Stimulated activated effector memory CD8-positive, alpha-beta T cell treated with anti-CD3 and anti-CD28 coated beads, Interleukin-12 subunit alpha, Interleukin-12 subunit beta, amount 100 ng/mL, for 72 hours (primary cell): ENCODE results near the gene GRK5.
A peak's percentile ranks its signal among the peaks of the same experiment; 100 is the strongest.

Experiments
- ATAC-seq: fragments of 150-1000 bp; cut with Tn5 transposase; 2 replicates; pipeline ENCODE4 v1.10.0; 2021
- DNase-seq, 2 donors: peaks; one replicate each; pipeline ENCODE4 v3.0.0; 2021 to 2022; ENCODE audit warnings: low spot score in 2 of 2
- H3K27ac Mint-ChIP-seq: one replicate; pipeline ENCODE4 v1.8.0; 2022; ENCODE audit warnings: mild to moderate bottlenecking, mixed read lengths
- H3K36me3 Mint-ChIP-seq: one replicate; pipeline ENCODE4 v1.8.0; 2022; ENCODE audit warnings: mild to moderate bottlenecking, mixed read lengths
- H3K4me1 Mint-ChIP-seq: one replicate; pipeline ENCODE4 v1.8.0; 2022; ENCODE audit warnings: mixed read lengths
- H3K4me3 Mint-ChIP-seq: one replicate; pipeline ENCODE4 v1.8.0; 2022; ENCODE audit warnings: mild to moderate bottlenecking, mixed read lengths
- H3K9me3 Mint-ChIP-seq: one replicate; pipeline ENCODE4 v1.8.0; 2022; ENCODE audit warnings: mixed read lengths

The GRK5 gene

DNA sequence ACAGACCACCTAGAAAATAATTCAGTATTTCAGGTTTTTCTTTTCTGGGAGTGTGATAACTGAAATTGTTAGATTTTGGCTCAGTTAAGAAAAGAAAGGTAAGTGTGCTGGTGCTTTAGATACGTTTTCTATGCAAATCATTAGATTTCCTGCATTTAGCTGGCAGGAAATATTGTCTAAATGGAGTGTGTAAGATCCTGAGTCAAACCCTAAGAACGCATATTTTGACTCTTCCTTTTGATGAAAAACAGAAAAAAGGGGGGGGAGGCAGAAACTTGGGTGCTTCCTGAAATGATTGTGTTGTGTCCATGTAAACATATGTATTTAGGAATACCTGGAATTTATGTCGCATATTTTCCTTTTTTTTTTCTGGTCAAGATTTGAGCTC lies 1.2 kb downstream of the GRK5 start:
- Mint-ChIP-seq H3K4me1 (peaks cover 48% of the 10 kb centered on the region), H3K9me3 (no peaks in the 10 kb centered on the region)

DNA sequence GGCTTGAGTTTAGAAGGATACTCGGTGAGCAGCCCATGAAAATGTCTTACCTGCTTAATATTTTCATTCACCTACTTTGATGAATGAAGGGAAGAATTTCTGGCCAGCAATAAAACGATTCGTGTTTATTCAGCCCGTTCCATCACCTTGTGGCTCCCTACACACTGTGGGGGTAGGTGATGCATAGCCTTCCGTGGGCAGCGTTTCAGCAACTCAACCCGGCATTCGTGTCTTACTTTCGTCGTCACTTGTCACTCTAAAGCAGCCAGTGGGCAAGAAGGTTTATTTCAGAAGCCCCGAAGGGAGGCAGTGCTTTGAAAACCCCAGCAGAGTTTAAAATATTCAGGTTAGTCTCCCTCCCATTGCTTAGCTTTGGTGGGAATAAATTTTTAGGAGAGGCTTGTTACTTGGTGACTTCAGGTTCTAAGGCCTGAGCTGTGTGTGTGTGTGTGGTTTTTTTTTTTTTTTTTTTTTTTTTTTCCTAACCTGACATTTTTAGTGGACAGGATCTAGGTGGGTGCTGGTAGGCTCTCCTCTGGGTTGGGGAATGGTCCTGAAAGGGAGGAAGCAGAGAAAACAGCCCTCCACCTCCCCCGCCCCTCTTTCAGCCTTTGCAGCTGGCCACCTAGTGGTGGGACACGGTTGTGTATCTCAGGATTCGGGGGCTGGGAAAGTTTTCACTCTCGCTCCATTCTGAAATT lies 1.8 kb downstream of the GRK5 start:
- DNase-seq: peak; percentile 28 to 76
- H3K36me3 Mint-ChIP-seq: peaks cover 14% of the 10 kb centered on the region
- peak overlapping the region; percentile 75 for H3K27ac Mint-ChIP-seq
- peak; percentile 63 for ATAC-seq
- peaks cover 48% of the 10 kb centered on the region for H3K4me1 Mint-ChIP-seq
- H3K9me3 Mint-ChIP-seq: no peaks in the 10 kb centered on the region
- peak overlapping the region; percentile 85 for H3K4me3 Mint-ChIP-seq

More for the DNA sequence above, 1.2 kb downstream of the GRK5 start:
- Mint-ChIP-seq H3K36me3 (peaks cover 14% of the 10 kb centered on the region), H3K27ac (peak overlapping the region; percentile 75), H3K4me3 (peak overlapping the region; percentile 85)
- no peak for DNase-seq
- ATAC-seq: no peak

DNA sequence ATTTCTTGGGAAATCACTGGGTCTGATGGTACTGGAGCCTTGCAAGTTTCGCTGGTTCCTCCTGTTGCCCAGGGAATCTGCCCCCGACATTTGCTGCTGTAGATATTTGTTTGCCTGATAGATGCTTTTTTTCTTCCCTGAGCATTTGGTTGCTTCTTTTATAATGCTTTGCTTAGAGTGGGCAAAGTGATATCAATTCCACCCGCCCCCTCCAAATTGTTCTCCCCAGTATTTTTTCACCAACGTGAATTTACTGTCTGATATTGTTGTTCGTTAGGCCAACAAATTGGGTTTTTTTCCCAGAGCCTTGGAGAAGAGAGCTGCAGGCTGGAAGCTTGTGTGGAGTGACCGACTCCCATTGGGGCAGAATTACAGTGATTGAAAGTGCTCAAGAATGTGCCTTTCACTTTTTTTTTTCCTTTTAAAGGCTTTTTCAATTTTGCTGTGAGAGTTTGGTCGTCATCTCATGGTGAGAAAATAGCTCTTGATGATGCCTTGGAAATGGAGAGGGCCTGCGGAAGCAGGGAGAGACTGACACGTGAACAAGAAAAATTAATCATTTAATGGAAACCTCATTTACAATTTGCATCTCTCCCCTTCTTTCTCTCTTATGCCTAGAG lies 2.5 kb downstream of the GRK5 start:
- H3K4me3 Mint-ChIP-seq: peak overlapping the region; percentile 85
- no peaks in the 10 kb centered on the region for H3K9me3 Mint-ChIP-seq
- H3K27ac Mint-ChIP-seq: no peak overlapping the region
- peaks cover 14% of the 10 kb centered on the region for H3K36me3 Mint-ChIP-seq
- H3K4me1 Mint-ChIP-seq: peaks cover 48% of the 10 kb centered on the region
- ATAC-seq: no peak
- no peak for DNase-seq

DNA sequence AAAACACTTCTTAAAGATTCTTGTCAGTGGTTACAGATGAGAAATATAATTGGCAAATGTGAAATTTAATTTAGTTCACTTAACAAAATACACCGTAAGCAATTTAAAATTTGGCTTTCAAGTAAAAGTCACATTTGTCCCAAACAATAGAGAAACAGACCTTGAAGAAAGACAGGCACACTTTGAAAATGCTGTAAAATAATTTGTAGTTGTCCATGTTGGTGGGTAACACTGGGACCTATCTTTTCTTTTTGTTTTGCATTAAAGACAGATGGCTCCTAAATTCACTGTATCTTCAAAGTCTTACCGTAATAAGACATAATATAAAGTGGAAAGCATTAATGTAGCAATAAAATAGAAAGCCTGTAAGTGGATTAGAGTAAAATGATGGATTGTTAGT lies 3.3 kb downstream of the GRK5 start:
- Mint-ChIP-seq H3K9me3 (no peaks in the 10 kb centered on the region), H3K4me1 (peaks cover 48% of the 10 kb centered on the region), H3K4me3 (peak overlapping the region; percentile 56), H3K36me3 (peaks cover 14% of the 10 kb centered on the region), H3K27ac (peak overlapping the region; percentile 83)
- ATAC-seq (no peak), DNase-seq (no peak)

DNA sequence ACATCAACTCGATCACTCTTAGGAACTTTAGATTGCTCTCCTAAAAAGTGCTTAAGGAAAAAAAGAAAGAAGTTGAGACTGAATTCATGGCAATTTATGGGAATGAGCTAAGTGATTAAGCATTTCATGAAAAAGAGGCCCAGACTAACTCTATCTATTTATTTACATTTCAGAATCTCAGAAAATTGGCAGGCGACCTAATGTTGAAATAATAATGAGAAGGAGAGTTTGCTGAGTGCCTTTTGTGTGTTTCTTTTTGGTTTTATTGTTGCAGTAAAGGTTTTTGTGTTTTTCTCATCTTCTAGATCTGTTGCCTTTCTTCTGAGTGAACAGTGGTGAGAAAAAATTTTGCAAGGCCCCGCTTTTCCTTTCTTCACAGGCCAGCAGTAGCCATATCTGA lies 3.8 kb downstream of the GRK5 start:
- H3K27ac Mint-ChIP-seq: peak overlapping the region; percentile 83
- H3K36me3 Mint-ChIP-seq: peaks cover 12% of the 10 kb centered on the region
- no peaks in the 10 kb centered on the region for H3K9me3 Mint-ChIP-seq
- no peak for ATAC-seq
- no peak for DNase-seq
- peak overlapping the region; percentile 56 for H3K4me3 Mint-ChIP-seq
- H3K4me1 Mint-ChIP-seq: peaks cover 44% of the 10 kb centered on the region

DNA sequence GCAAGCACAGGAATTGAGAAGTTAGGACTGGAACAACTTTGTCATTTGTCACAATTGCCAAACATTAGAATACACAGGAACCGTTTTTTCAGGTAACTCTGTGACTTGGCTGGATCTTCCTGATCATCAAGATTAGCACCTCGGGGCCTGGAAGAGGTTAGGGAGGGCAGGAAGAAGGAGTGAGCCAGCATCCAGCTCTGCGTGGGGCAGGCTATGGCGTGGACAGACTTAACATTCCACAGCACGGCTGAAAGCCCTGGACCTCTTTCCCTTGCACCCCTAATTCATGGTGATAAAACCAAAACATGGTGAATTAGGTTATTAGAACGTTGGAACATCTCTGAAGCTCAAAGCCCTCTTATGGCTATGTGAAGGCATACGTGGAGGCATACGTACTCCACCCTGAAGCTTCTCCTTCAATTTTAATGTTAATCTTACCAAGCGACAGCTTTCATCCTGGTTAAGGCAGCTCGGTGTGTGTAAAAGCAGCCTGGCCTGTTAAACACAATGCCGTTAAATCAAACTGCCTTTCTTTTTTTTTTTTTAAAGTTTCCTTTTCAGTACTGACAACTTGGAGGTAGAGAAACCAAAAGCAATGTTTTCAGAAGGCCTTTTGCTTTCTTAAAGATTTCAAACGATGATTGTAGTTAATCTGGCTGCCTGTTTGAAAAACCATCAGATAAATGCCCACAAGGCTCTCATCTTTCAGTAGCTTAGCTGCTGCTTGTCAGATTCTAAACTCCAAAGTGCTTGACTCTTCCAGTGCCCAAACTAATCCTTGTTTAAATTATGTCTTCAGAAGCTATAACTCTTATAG lies 4.5 kb downstream of the GRK5 start:
- no peak for DNase-seq
- H3K36me3 Mint-ChIP-seq: peaks cover 7% of the 10 kb centered on the region
- peaks cover 40% of the 10 kb centered on the region for H3K4me1 Mint-ChIP-seq
- ATAC-seq: no peak
- H3K4me3 Mint-ChIP-seq: peak overlapping the region; percentile 56
- no peaks in the 10 kb centered on the region for H3K9me3 Mint-ChIP-seq
- peak overlapping the region; percentile 83 for H3K27ac Mint-ChIP-seq

DNA sequence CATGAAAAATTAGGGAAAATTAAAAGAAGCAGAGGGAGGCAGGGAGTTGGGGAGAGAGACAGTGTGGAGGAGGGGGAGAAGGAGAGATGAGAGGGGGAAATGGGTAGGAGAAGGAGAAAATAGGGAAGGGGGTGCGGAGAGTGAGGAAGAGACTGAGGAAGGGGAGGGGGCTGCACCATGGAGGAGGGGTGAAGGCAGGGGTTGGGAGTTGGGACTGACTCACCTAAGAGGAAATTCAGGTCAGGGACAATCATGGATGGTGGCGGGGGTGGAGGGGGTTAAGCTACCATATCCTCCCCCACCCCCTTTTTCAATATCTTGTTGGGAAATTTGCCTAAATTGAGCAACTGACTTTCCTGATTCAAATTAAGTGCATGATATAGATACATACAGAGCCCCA lies 8.0 kb downstream of the GRK5 start:
- DNase-seq (no peak), ATAC-seq (no peak)
- peak overlapping the region; percentile 29 for H3K27ac Mint-ChIP-seq
- no peaks in the 10 kb centered on the region for H3K9me3 Mint-ChIP-seq
- H3K4me3 Mint-ChIP-seq: no peak overlapping the region
- H3K36me3 Mint-ChIP-seq: peaks cover 7% of the 10 kb centered on the region
- H3K4me1 Mint-ChIP-seq: peaks cover 27% of the 10 kb centered on the region

DNA sequence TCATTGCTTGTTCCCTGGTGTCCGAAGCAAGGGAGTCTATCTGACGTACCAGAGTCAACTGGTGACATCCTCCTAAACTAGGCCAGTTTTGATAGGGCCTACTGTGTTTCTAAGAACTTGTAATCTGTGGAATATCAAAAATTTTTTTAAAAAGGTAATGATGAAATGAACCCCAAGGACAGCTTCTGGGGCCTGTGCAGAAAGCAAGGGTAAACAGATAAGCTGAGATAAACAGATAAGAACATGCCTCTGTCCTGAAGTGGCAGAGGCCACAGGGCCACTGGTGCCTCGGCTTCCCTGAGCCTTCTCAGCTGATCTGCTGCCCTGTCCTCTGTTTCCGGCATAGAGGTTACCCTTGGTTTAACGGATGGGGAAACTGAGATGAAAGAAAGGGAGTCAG lies 8.8 kb downstream of the GRK5 start:
- Mint-ChIP-seq H3K27ac (no peak overlapping the region), H3K4me1 (peaks cover 30% of the 10 kb centered on the region), H3K4me3 (no peak overlapping the region), H3K9me3 (no peaks in the 10 kb centered on the region), H3K36me3 (peaks cover 7% of the 10 kb centered on the region)
- no peak for DNase-seq
- no peak for ATAC-seq

DNA sequence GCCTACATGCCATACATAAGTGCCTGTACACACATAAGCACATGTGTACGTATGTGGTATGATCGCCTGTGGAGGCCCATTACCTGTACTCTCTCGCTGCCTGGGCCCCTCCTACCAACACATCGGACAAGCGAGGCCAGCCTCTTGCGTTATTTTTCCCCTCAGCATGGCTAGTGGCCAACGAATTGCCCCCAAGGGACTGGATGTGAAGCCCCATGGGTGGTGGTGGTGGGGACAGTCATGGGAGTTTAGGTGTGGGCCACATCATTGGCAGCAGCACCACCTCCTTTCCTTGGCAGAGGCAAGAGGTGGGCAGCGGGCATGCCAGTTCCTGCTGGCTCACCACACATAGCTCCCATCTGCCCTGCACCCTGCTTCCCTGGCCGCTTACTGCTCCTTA lies 10.0 kb downstream of the GRK5 start:
- Mint-ChIP-seq H3K4me1 (peaks cover 31% of the 10 kb centered on the region), H3K4me3 (no peak overlapping the region), H3K36me3 (peaks cover 7% of the 10 kb centered on the region), H3K27ac (no peak overlapping the region), H3K9me3 (no peaks in the 10 kb centered on the region)
- ATAC-seq: no peak
- no peak for DNase-seq

DNA sequence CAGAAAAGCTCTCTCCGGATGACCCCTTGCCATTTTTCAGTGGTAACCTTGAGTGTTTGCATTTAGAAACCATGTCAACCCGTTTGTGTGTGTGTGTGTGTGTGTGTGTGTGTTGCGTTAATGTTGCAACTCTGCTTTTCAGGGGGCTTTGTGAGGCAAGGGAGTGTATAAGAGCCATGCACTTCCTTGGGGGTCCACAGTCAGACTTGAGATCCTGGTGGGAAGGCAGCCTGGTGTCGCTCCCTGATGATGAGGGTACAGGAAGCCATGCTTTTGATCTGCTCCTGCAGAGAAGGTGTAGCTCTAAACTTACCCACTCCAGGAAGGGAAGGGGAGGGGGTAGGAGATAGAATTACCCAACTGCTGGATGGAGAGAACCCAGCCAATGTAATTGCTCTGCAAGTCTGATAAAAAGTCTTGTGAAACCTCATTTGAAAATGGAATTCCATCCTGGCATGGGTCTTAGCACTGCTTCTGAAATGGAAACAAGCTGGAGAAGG lies 10.7 kb downstream of the GRK5 start:
- no peak for ATAC-seq
- Mint-ChIP-seq H3K4me1 (peaks cover 28% of the 10 kb centered on the region), H3K4me3 (no peak overlapping the region), H3K9me3 (no peaks in the 10 kb centered on the region), H3K36me3 (peaks cover under 1% of the 10 kb centered on the region), H3K27ac (no peak overlapping the region)
- no peak for DNase-seq

DNA sequence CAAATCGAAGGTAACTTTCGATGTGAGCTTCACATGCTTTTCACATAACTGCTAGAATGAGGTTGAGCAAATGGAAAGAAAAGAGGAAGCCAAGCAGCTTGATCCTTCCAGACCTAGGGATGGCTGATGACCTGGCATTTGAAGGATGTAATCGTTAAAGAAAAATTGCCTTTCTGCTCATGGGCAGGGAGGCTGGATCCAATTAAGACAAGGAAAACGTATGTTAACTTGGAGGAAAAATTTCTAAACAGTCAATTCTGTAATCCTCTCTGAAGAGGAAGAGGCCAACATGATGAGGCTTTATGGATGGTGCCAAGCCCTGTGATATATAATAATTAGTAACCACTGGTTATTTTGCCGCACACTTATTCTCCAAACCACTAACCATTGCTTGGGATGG lies 12.5 kb downstream of the GRK5 start:
- Mint-ChIP-seq H3K4me3 (no peak overlapping the region), H3K36me3 (no peaks in the 10 kb centered on the region), H3K4me1 (peaks cover 28% of the 10 kb centered on the region), H3K9me3 (no peaks in the 10 kb centered on the region), H3K27ac (no peak overlapping the region)
- ATAC-seq: no peak
- DNase-seq: no peak

DNA sequence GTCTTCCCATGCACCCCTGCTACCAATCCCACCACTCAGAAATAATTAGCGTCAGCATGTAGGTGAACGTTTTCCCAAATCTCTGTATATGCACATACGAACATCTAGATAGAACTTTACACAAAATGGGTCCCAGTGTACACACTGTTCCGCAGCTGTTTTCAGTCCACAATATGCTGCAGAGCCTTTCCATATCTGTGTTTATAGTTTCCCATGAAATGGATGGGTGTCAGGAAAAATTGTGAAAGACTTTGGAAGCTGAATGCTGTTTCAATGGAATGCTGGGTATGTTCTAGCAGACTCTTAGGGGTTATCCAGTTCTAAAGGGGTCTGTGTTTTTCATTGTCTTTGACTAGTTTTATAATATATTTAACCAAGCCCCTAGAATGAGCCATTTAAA lies 13.8 kb downstream of the GRK5 start:
- Mint-ChIP-seq H3K4me3 (no peak overlapping the region), H3K36me3 (no peaks in the 10 kb centered on the region), H3K9me3 (no peaks in the 10 kb centered on the region), H3K27ac (no peak overlapping the region), H3K4me1 (peaks cover 28% of the 10 kb centered on the region)
- DNase-seq: no peak
- no peak for ATAC-seq

DNA sequence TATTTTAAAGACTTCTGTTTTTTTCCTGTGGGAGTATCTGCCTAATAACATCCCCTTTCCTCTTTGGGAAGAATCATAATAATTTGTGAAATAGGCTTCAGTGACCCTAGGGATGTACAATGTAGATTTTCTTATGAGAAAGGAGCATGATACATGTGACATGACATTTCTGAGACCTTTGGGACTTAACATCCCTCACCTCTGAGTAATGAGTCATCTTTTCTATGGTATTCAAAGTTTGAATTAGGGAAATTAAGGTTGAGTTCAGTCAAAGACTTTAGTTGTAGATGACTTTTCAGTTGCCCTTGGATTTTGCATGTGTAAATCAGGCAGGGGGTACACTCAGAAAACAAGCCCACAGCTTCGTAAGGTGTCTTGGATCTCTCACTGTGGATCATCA lies 14.3 kb downstream of the GRK5 start:
- Mint-ChIP-seq H3K9me3 (no peaks in the 10 kb centered on the region), H3K36me3 (no peaks in the 10 kb centered on the region), H3K4me3 (no peak overlapping the region), H3K4me1 (peaks cover 28% of the 10 kb centered on the region), H3K27ac (peak overlapping the region; percentile 63)
- DNase-seq (no peak), ATAC-seq (peak; percentile 65)

DNA sequence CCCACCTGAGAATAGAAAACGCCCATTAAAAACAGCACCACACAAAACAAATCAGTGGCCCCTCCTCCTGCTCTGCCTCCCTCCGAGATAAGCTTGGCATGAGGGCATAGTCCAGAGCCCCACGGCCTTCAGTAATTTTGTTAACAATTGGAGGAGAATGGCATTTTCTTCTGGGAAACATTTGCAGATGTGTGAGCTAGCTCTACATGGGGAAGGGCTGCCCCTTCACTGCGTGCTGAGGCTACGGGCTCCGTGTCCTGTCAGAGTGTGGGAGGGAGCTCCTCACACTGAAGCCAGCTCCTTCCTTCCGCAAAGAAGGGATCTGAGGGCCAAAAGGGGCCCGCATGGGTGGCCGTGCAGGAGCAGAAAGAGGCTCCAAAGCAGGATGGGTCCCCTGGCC lies 15.2 kb downstream of the GRK5 start:
- Mint-ChIP-seq H3K9me3 (no peaks in the 10 kb centered on the region), H3K4me3 (no peak overlapping the region), H3K36me3 (no peaks in the 10 kb centered on the region), H3K4me1 (peaks cover 28% of the 10 kb centered on the region), H3K27ac (peak overlapping the region; percentile 40)
- DNase-seq: no peak
- ATAC-seq: no peak

DNA sequence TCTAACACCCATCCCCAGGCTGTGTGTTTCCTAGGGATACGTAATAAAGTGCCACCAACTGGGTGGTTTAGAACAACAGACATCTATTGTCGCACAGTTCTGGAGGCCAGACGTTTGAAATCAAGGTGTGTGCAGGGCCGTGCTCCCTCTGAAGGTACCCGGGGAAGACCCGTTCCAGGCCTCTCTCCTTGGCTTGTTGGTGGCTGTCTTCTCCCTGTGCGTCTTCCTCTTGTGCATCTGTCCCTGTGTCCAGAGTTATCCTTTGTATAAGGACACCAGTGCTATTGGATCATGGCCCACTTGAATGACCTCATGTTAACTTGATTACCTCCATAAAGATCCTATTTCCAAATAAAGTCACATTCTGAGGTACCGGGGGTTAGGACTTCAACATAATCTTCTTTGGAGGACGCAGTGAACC lies 15.6 kb downstream of the GRK5 start:
- DNase-seq: no peak
- Mint-ChIP-seq H3K27ac (peak overlapping the region; percentile 40), H3K4me1 (peaks cover 24% of the 10 kb centered on the region), H3K9me3 (no peaks in the 10 kb centered on the region), H3K4me3 (no peak overlapping the region), H3K36me3 (no peaks in the 10 kb centered on the region)
- no peak for ATAC-seq
